OCI-LY7 (cell line): ENCODE results near the gene CASZ1. TPM values are rescaled to one million over a fixed set of nuclear protein-coding genes. Genes with fewer than 3 reads are reported as not detected.

Source experiments
- BruUV-seq: library from RNA; stranded (reverse); fragments of 400-500 nt; replicated peaks from 2 replicates; lab custom pipeline; 2021; lab: Mats Ljungman, UMichigan
- CTCF ChIA-PET: fragments of 300-600 bp; sonication (Branson Sonifier 250); formaldehyde crosslinking; loops from one replicate; lab custom pipeline; 2022; ENCODE audit warnings: antibody characterized with exemption; ENCODE audit not compliant: unreplicated experiment; lab: Charles Lee
- POLR2A ChIA-PET: fragments of 300-600 bp; sonication (Branson Sonifier 250); formaldehyde crosslinking; loops from one replicate; lab custom pipeline; 2022; ENCODE audit warnings: antibody characterized with exemption; lab: Charles Lee
- DNase-seq: peaks from one replicate; pipeline ENCODE4 v3.0.0-alpha.2; 2015; ENCODE audit warnings: low spot score
- H2AFZ ChIP-seq: fragments of 200-600 bp; sonication (generic), shearing (Covaris generic); 2 replicates; pipeline ENCODE4 v1.6.1; 2014; ENCODE audit warnings: mild to moderate bottlenecking, antibody characterized with exemption, low read length, moderate library complexity
- H3K27ac ChIP-seq: fragments of 200-600 bp; sonication (generic); 2 replicates; pipeline ENCODE4 v1.5.1; 2014; ENCODE audit warnings: mixed run types, low read depth, mild to moderate bottlenecking, moderate library complexity, low read length, inconsistent platforms; ENCODE audit not compliant: poor library complexity, severe bottlenecking
- H3K36me3 ChIP-seq: fragments of 200-600 bp; sonication (generic); 2 replicates; pipeline ENCODE4 v1.6.1; 2014; ENCODE audit warnings: mild to moderate bottlenecking, antibody characterized with exemption, low read length, moderate library complexity, mixed read lengths; ENCODE audit not compliant: insufficient read depth
- H3K4me1 ChIP-seq: fragments of 200-600 bp; sonication (generic); 2 replicates; pipeline ENCODE4 v1.5.1; 2014; ENCODE audit warnings: mild to moderate bottlenecking, low read length; ENCODE audit not compliant: insufficient read depth, poor library complexity, severe bottlenecking
- H3K4me2 ChIP-seq: fragments of 200-600 bp; sonication (generic); 2 replicates; pipeline ENCODE4 v1.6.1; 2014; ENCODE audit warnings: mild to moderate bottlenecking, low read length
- H3K4me3 ChIP-seq: fragments of 200-600 bp; sonication (generic); 2 replicates; pipeline ENCODE4 v1.5.1; 2014; ENCODE audit warnings: mild to moderate bottlenecking, low read depth, low read length; ENCODE audit not compliant: poor library complexity, severe bottlenecking
- H3K79me2 ChIP-seq: fragments of 200-600 bp; sonication (generic); 2 replicates; pipeline ENCODE4 v1.6.1; 2016; ENCODE audit warnings: low read depth, mild to moderate bottlenecking, low read length, moderate library complexity, mixed read lengths; ENCODE audit not compliant: insufficient read depth
- H3K9me2 ChIP-seq: fragments of 200-600 bp; sonication (generic); 2 replicates; pipeline ENCODE4 v1.6.1; 2016; ENCODE audit warnings: mild to moderate bottlenecking, low read length, mixed read lengths; ENCODE audit not compliant: insufficient read depth
- H3K9me3 ChIP-seq: fragments of 200-600 bp; sonication (generic); 2 replicates; pipeline ENCODE4 v1.6.1; 2014; ENCODE audit warnings: mild to moderate bottlenecking, mixed run types, low read length, mixed read lengths
- H4K20me1 ChIP-seq: fragments of 200-600 bp; sonication (generic); 2 replicates; pipeline ENCODE4 v1.6.1; 2014; ENCODE audit warnings: mild to moderate bottlenecking, antibody characterized with exemption, low read length, moderate library complexity, mixed read lengths; ENCODE audit not compliant: insufficient read depth
- EZH2phosphoT487 ChIP-seq: fragments of 200-600 bp; sonication (generic); IDR thresholded peaks from 2 replicates; pipeline ENCODE4 v1.6.1; 2018; ENCODE audit warnings: low read depth, borderline replicate concordance, mild to moderate bottlenecking, mixed run types, antibody characterized with exemption, low read length, moderate library complexity, mixed read lengths
- intact Hi-C: fragments of 100-400 bp; cut with micrococcal nuclease; formaldehyde crosslinking; loops from one replicate; pipeline ENCODE4 v1.10.0; 2022; ENCODE audit not compliant: unreplicated experiment
- total RNA-seq, 2 experiments: library from RNA; depleted of rRNA in 1 of 2; stranded (reverse); fragments of >200 nt in 1 of 2; shearing (Covaris generic) in 1 of 2; gene quantifications; 2 replicates each; pipeline ENCODE4 v1.2.3, GENCODE V29; 2014 to 2022
- TF ChIP-seq, protein P1 (sequence below): fragments of 200-600 bp; sonication (generic); conservative IDR thresholded peaks from 2 replicates; pipeline ENCODE4 v1.5.1; 2014; ENCODE audit warnings: mild to moderate bottlenecking, antibody characterized with exemption, low read length, moderate library complexity, mixed read lengths

CASZ1 gene
- total RNA-seq, 2 experiments from 2014 or later: 3.3 to 3.9 TPM

DNA sequence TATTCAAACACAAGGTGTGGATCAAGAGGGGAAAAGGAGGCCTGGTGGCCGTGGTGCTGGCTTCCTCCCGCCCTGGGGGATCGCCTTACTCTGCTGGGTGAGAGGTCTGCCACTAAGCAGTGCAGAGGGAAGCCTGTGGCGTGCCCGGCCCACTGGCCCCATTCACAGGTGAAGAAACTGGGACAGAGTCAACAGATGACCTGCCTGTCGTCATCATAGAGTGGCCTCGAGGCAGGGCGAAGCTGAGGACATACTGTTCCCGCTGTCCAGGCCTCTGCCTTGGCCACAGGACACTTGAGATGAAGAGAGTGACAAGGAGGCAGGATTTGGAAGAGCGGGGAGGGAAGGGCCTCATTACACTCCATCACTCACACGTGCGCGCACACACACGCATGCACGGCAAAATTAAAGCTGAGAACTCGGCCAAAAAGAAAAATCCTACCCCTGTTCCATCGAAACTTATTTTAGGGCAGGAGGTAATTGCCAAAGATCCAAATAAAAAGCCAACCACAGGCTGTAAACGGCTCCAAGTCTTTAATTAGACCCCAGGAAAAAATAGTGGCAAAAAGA, 50.5 kb downstream of the CASZ1 start:
- Histone ChIP-seq H3K4me2 (no peak overlapping the region), H3K79me2 (no peaks in the 10 kb centered on the region), H3K9me2 (no peaks in the 10 kb centered on the region), H2AFZ (no peak overlapping the region), H3K9me3 (no peaks in the 10 kb centered on the region), H3K4me3 (no peak overlapping the region), H3K4me1 (no peaks in the 10 kb centered on the region), H3K36me3 (no peaks in the 10 kb centered on the region), H3K27ac (no peak overlapping the region), H4K20me1 (no peaks in the 10 kb centered on the region)
- CTCF ChIA-PET: no interaction called here
- DNase-seq: no peak
- BruUV-seq: no TSS peak
- TF ChIP-seq, protein P1, sequence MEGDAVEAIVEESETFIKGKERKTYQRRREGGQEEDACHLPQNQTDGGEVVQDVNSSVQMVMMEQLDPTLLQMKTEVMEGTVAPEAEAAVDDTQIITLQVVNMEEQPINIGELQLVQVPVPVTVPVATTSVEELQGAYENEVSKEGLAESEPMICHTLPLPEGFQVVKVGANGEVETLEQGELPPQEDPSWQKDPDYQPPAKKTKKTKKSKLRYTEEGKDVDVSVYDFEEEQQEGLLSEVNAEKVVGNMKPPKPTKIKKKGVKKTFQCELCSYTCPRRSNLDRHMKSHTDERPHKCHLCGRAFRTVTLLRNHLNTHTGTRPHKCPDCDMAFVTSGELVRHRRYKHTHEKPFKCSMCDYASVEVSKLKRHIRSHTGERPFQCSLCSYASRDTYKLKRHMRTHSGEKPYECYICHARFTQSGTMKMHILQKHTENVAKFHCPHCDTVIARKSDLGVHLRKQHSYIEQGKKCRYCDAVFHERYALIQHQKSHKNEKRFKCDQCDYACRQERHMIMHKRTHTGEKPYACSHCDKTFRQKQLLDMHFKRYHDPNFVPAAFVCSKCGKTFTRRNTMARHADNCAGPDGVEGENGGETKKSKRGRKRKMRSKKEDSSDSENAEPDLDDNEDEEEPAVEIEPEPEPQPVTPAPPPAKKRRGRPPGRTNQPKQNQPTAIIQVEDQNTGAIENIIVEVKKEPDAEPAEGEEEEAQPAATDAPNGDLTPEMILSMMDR: no peak
- no peak for TF ChIP-seq EZH2phosphoT487
- POLR2A ChIA-PET: no interaction called here
- intact Hi-C loops: no loop called here

DNA sequence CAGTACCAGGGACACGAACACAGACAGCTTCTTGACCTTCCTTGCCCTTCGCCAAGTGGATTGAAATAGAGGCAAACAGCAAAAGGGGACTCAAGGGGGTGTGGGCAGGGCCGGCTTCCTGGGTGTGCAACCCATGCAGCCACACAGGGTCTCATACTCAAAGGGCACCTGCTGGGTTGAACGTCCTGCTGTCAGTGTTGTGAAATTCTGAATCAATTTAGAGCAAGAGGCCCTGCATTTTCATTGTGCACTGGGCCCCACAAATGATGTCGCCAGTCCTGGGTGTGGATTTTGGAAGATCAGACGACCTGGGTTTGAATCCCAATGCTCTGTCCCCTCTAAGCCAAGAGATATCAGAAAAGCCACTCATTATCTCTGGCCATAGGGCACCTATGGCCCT, 51.1 kb downstream of the CASZ1 start:
- TF ChIP-seq EZH2phosphoT487: no peak
- POLR2A ChIA-PET: no interaction called here
- BruUV-seq: no TSS peak
- no peaks in the 10 kb centered on the region for H3K9me2 ChIP-seq
- H4K20me1 ChIP-seq: no peaks in the 10 kb centered on the region
- no peak overlapping the region for H3K27ac ChIP-seq
- H3K4me3 ChIP-seq: no peak overlapping the region
- H3K4me2 ChIP-seq: no peak overlapping the region
- no peak for DNase-seq
- intact Hi-C loops: no loop called here
- H3K79me2 ChIP-seq: no peaks in the 10 kb centered on the region
- no peaks in the 10 kb centered on the region for H3K36me3 ChIP-seq
- CTCF ChIA-PET: no interaction called here
- H2AFZ ChIP-seq: no peak overlapping the region
- H3K4me1 ChIP-seq: no peaks in the 10 kb centered on the region
- no peaks in the 10 kb centered on the region for H3K9me3 ChIP-seq

DNA sequence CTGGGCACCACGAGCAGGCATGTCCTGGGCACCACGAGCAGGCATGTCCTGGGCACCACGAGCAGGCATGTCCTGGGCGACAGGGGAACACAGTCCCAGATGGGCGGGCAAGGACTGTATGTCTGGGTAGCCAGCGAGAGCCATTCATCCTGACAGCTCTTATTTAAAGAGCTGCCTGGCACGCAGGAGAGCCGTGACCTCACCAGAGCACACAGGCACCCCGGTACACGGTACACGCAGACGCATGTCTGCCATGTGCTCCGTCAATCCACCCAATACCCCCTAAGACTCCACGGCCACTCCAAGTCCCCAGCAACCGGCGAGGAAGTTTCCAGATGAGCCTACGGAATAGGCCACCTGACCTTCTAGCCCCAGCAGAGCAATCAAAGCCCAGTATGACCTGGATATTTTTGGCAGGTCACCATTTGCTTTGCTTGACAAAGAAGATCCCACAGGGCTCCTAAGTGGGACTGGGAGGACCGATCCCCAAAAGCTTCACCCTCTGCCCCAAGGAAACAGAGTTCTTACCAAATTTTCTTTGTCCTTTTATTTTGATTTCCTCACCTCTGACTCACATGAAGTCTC, 51.7 kb downstream of the CASZ1 start:
- Histone ChIP-seq H3K79me2 (no peaks in the 10 kb centered on the region), H3K27ac (no peak overlapping the region), H3K36me3 (no peaks in the 10 kb centered on the region), H3K9me3 (no peaks in the 10 kb centered on the region), H3K4me3 (no peak overlapping the region), H3K9me2 (no peaks in the 10 kb centered on the region), H3K4me2 (no peak overlapping the region), H3K4me1 (no peaks in the 10 kb centered on the region), H2AFZ (no peak overlapping the region), H4K20me1 (no peaks in the 10 kb centered on the region)
- ChIA-PET CTCF (no interaction called here), POLR2A (no interaction called here)
- no peak for TF ChIP-seq EZH2phosphoT487
- TF ChIP-seq, protein P1: no peak
- no peak for DNase-seq
- intact Hi-C loops: no loop called here
- no TSS peak for BruUV-seq
